Liver (tissue), 3 donors: ENCODE data around the gene CPSF3.

Experiments
- EGR1 ChIP-seq, 2 donors: IDR thresholded peaks; 2 replicates each; pipeline ENCODE4 v1.6.1; 2016 to 2018; ENCODE audit warnings: antibody characterized with exemption in 2 of 2, low read depth in 2 of 2
- TF ChIP-seq, protein P1 (sequence below): fragments of 150-350 bp; IDR thresholded peaks from 2 replicates; pipeline ENCODE4 v1.5.1; 2017; ENCODE audit warnings: improper control_type of control experiment, low read depth, low read length; ENCODE audit not compliant: missing input control
- donor health status: healthy.
- donor health status: healthy.

DNA sequence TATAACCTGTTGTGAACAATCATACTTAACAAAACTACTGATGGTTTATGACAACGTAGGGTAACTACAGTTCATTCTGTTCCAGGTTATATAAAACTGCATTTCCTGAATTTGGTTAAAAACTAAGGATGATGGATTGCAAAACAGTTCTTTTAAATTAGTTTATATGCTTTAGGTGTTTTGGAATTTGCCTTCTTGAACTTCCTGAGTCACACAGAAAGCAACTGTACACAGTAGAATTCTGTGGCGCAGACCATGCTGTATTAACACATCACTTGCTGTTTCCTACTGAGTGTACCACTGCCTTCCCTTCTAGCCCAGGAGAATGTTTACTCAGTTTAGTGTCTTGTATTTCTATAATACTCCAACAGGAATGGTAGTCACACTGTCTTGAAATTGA is 19.5 kb upstream of the CPSF3 start:
- TF ChIP-seq, protein P1, sequence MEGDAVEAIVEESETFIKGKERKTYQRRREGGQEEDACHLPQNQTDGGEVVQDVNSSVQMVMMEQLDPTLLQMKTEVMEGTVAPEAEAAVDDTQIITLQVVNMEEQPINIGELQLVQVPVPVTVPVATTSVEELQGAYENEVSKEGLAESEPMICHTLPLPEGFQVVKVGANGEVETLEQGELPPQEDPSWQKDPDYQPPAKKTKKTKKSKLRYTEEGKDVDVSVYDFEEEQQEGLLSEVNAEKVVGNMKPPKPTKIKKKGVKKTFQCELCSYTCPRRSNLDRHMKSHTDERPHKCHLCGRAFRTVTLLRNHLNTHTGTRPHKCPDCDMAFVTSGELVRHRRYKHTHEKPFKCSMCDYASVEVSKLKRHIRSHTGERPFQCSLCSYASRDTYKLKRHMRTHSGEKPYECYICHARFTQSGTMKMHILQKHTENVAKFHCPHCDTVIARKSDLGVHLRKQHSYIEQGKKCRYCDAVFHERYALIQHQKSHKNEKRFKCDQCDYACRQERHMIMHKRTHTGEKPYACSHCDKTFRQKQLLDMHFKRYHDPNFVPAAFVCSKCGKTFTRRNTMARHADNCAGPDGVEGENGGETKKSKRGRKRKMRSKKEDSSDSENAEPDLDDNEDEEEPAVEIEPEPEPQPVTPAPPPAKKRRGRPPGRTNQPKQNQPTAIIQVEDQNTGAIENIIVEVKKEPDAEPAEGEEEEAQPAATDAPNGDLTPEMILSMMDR: no peak
- TF ChIP-seq EGR1 (IDR thresholded peaks at IDR 0.05; ENCODE audit: low read depth in 2 of 2): no peak
